Activated CD8-positive, alpha-beta memory T cell treated with anti-CD3 and anti-CD28 coated beads, Interleukin-2, amount 10 ng/mL, durations not matched to agents 7 days and 5 days (primary cell): Measurements from ENCODE around the gene HMX3. TPM values are rescaled to one million over a fixed set of nuclear protein-coding genes. Genes with fewer than 3 reads are reported as not detected.
"Not testable (repeated sequence)": the region's sequence is repeated elsewhere in the genome, so short reads cannot be mapped to it uniquely, and the experiment has no call there.

Experiments used
- ATAC-seq: fragments of 150-1000 bp; cut with Tn5 transposase; one replicate; pipeline ENCODE4 v1.10.0; 2021; ENCODE audit warnings: moderate library complexity
- CTCF ChIA-PET: fragments of 350-600 bp; sonication (Branson Sonifier 250); formaldehyde crosslinking; loops from one replicate; lab custom pipeline; 2021; ENCODE audit warnings: antibody characterized with exemption; lab: Charles Lee
- DNase-seq: peaks from one replicate; pipeline ENCODE4 v3.0.0-alpha.2; 2020
- H3K27ac Mint-ChIP-seq: one replicate; pipeline ENCODE4 v1.8.0; 2021; ENCODE audit warnings: mild to moderate bottlenecking, mixed read lengths
- H3K27me3 Mint-ChIP-seq: one replicate; pipeline ENCODE4 v1.8.0; 2021; ENCODE audit warnings: mixed read lengths
- H3K36me3 Mint-ChIP-seq: one replicate; pipeline ENCODE4 v1.8.0; 2021; ENCODE audit warnings: mild to moderate bottlenecking, mixed read lengths
- H3K4me1 Mint-ChIP-seq: one replicate; pipeline ENCODE4 v1.8.0; 2021; ENCODE audit warnings: mixed read lengths
- H3K4me3 Mint-ChIP-seq: one replicate; pipeline ENCODE4 v1.8.0; 2021; ENCODE audit warnings: mild to moderate bottlenecking, moderate library complexity, mixed read lengths
- H3K9me3 Mint-ChIP-seq: one replicate; pipeline ENCODE4 v1.8.0; 2022; ENCODE audit warnings: low read depth, mixed read lengths
- total RNA-seq, 2 experiments: library from RNA; stranded (reverse); gene quantifications; one replicate each; pipeline ENCODE4 v1.2.3, GENCODE V29; 2021

Gene HMX3
- total RNA-seq, 2 experiments from 2014 or later = not detected

GRCh38 chr10:123154711-123155505 lies 19.1 kb downstream of the HMX3 start:
- peak; percentile 78 for DNase-seq
- peaks cover 18% of the 10 kb centered on the region for H3K27me3 Mint-ChIP-seq
- CTCF ChIA-PET = interaction anchor here (1.5 to 1.6 kb wide), 2 partner anchors 10 to 87 kb away, joined by 3 read pairs; no protein-coding TSS in a partner anchor
- ATAC-seq = peak; percentile 60
- H3K27ac Mint-ChIP-seq = peak overlapping the region; percentile 100
- no peaks in the 10 kb centered on the region for H3K9me3 Mint-ChIP-seq
- peaks cover 70% of the 10 kb centered on the region for H3K4me1 Mint-ChIP-seq
- peaks cover 49% of the 10 kb centered on the region for H3K36me3 Mint-ChIP-seq
- peak overlapping the region; percentile 98 for H3K4me3 Mint-ChIP-seq

GRCh38 chr10:123156078-123156477 lies 20.3 kb downstream of the HMX3 start:
- ATAC-seq (no peak), DNase-seq (no peak)
- Mint-ChIP-seq H3K4me1 (peaks cover 72% of the 10 kb centered on the region), H3K27me3 (peaks cover 7% of the 10 kb centered on the region), H3K36me3 (peaks cover 59% of the 10 kb centered on the region), H3K4me3 (peak overlapping the region; percentile 98), H3K27ac (peak overlapping the region; percentile 100), H3K9me3 (no peaks in the 10 kb centered on the region)
- CTCF ChIA-PET = interaction anchor here (1.1 to 1.6 kb wide), 3 partner anchors 9 to 254 kb away, joined by 3 to 4 read pairs (median 3); no protein-coding TSS in a partner anchor

- CTCF ChIA-PET = no interaction called here
- no peaks in the 10 kb centered on the region for H3K27me3 Mint-ChIP-seq
- no peak for DNase-seq
- peak overlapping the region; percentile 55 for H3K27ac Mint-ChIP-seq
- H3K4me1 Mint-ChIP-seq = peaks cover 71% of the 10 kb centered on the region
- no peak for ATAC-seq
- H3K9me3 Mint-ChIP-seq = no peaks in the 10 kb centered on the region
- H3K4me3 Mint-ChIP-seq = peak overlapping the region; percentile 98
- peaks cover 68% of the 10 kb centered on the region for H3K36me3 Mint-ChIP-seq
These were observed 21.4 kb downstream of the HMX3 start for GRCh38 chr10:123157210-123157609.

- peaks cover 80% of the 10 kb centered on the region for H3K36me3 Mint-ChIP-seq
- peaks cover 75% of the 10 kb centered on the region for H3K4me1 Mint-ChIP-seq
- peak overlapping the region; percentile 63 for H3K27ac Mint-ChIP-seq
- no peak for ATAC-seq
- peak overlapping the region; percentile 98 for H3K4me3 Mint-ChIP-seq
- CTCF ChIA-PET = no interaction called here
- no peaks in the 10 kb centered on the region for H3K27me3 Mint-ChIP-seq
- no peak for DNase-seq
- H3K9me3 Mint-ChIP-seq = no peaks in the 10 kb centered on the region
These were observed 22.9 kb downstream of the HMX3 start for GRCh38 chr10:123158682-123159081.

- Mint-ChIP-seq H3K4me3 (peak overlapping the region; percentile 67), H3K27ac (peak overlapping the region; percentile 83), H3K4me1 (peaks cover 75% of the 10 kb centered on the region), H3K27me3 (no peaks in the 10 kb centered on the region), H3K36me3 (peaks cover 82% of the 10 kb centered on the region), H3K9me3 (no peaks in the 10 kb centered on the region)
- CTCF ChIA-PET = no interaction called here
- peak; percentile 86 for ATAC-seq
- DNase-seq = no peak
These were observed 24.7 kb downstream of the HMX3 start for GRCh38 chr10:123160311-123160980.

- Mint-ChIP-seq H3K4me3 (no peak overlapping the region), H3K9me3 (no peaks in the 10 kb centered on the region), H3K36me3 (peaks cover 75% of the 10 kb centered on the region), H3K27me3 (no peaks in the 10 kb centered on the region), H3K27ac (no peak overlapping the region), H3K4me1 (peaks cover 44% of the 10 kb centered on the region)
- CTCF ChIA-PET = no interaction called here
- ATAC-seq = no peak
- DNase-seq = no peak
These were observed 28.5 kb downstream of the HMX3 start for GRCh38 chr10:123164319-123164718.

- peaks cover 32% of the 10 kb centered on the region for H3K4me1 Mint-ChIP-seq
- H3K27ac Mint-ChIP-seq = peak overlapping the region; percentile 51
- H3K36me3 Mint-ChIP-seq = peaks cover 77% of the 10 kb centered on the region
These were observed 29.8 kb downstream of the HMX3 start for GRCh38 chr10:123165445-123166072.

GRCh38 chr10:123166618-123167017 lies 30.8 kb downstream of the HMX3 start:
- H3K27ac Mint-ChIP-seq = no peak overlapping the region
- DNase-seq = no peak
- H3K9me3 Mint-ChIP-seq = no peaks in the 10 kb centered on the region
- CTCF ChIA-PET = no interaction called here
- ATAC-seq = no peak
- H3K4me3 Mint-ChIP-seq = no peak overlapping the region
- no peaks in the 10 kb centered on the region for H3K27me3 Mint-ChIP-seq
- peaks cover 79% of the 10 kb centered on the region for H3K36me3 Mint-ChIP-seq
- H3K4me1 Mint-ChIP-seq = peaks cover 25% of the 10 kb centered on the region

More at GRCh38 chr10:123165445-123166072, 29.8 kb downstream of the HMX3 start:
- H3K9me3 Mint-ChIP-seq = no peaks in the 10 kb centered on the region
- H3K4me3 Mint-ChIP-seq = no peak overlapping the region
- DNase-seq = no peak
- no peaks in the 10 kb centered on the region for H3K27me3 Mint-ChIP-seq
- CTCF ChIA-PET = interaction anchor here (1.2 kb wide), 1 partner anchor 10 kb away, joined by 3 read pairs; no protein-coding TSS in a partner anchor
- no peak for ATAC-seq

- peaks cover 6% of the 10 kb centered on the region for H3K4me1 Mint-ChIP-seq
- CTCF ChIA-PET = no interaction called here
- DNase-seq (no peak), ATAC-seq (no peak)
- no peak overlapping the region for H3K27ac Mint-ChIP-seq
- no peaks in the 10 kb centered on the region for H3K27me3 Mint-ChIP-seq
- no peaks in the 10 kb centered on the region for H3K9me3 Mint-ChIP-seq
- peaks cover 78% of the 10 kb centered on the region for H3K36me3 Mint-ChIP-seq
- no peak overlapping the region for H3K4me3 Mint-ChIP-seq
These were observed 35.2 kb downstream of the HMX3 start for GRCh38 chr10:123170961-123171360.

GRCh38 chr10:123171616-123172015 lies 35.8 kb downstream of the HMX3 start:
- not testable (repeated sequence) for H3K27ac Mint-ChIP-seq
- peaks cover 80% of the 10 kb centered on the region for H3K36me3 Mint-ChIP-seq

GRCh38 chr10:123175389-123176387 lies 39.9 kb downstream of the HMX3 start:
- H3K9me3 Mint-ChIP-seq = peaks cover 2% of the 10 kb centered on the region
- no peak overlapping the region for H3K27ac Mint-ChIP-seq
- peaks cover 6% of the 10 kb centered on the region for H3K4me1 Mint-ChIP-seq
- peaks cover 72% of the 10 kb centered on the region for H3K36me3 Mint-ChIP-seq
- no peak overlapping the region for H3K4me3 Mint-ChIP-seq
- CTCF ChIA-PET = interaction anchor here (0.7 kb wide), 1 partner anchor 70 kb away, joined by 3 read pairs; no protein-coding TSS in a partner anchor
- no peaks in the 10 kb centered on the region for H3K27me3 Mint-ChIP-seq
- DNase-seq = no peak
- no peak for ATAC-seq

More at GRCh38 chr10:123171616-123172015, 35.8 kb downstream of the HMX3 start:
- H3K4me1 Mint-ChIP-seq, H3K27me3 Mint-ChIP-seq, H3K4me3 Mint-ChIP-seq, CTCF ChIA-PET, H3K9me3 Mint-ChIP-seq, DNase-seq, ATAC-seq: not testable (repeated sequence)

- peaks cover 61% of the 10 kb centered on the region for H3K36me3 Mint-ChIP-seq
These were observed 42.6 kb downstream of the HMX3 start for GRCh38 chr10:123178390-123178789.

More at GRCh38 chr10:123178390-123178789, 42.6 kb downstream of the HMX3 start:
- H3K27ac Mint-ChIP-seq, CTCF ChIA-PET, DNase-seq, H3K9me3 Mint-ChIP-seq, H3K27me3 Mint-ChIP-seq, ATAC-seq, H3K4me3 Mint-ChIP-seq, H3K4me1 Mint-ChIP-seq: not testable (repeated sequence)
